Measurements from ENCODE around the gene LRRFIP1.
"Not testable (repeated sequence)": the region's sequence is repeated elsewhere in the genome, so short reads cannot be mapped to it uniquely, and the experiment has no call there.

LRRFIP1 gene

DNA sequence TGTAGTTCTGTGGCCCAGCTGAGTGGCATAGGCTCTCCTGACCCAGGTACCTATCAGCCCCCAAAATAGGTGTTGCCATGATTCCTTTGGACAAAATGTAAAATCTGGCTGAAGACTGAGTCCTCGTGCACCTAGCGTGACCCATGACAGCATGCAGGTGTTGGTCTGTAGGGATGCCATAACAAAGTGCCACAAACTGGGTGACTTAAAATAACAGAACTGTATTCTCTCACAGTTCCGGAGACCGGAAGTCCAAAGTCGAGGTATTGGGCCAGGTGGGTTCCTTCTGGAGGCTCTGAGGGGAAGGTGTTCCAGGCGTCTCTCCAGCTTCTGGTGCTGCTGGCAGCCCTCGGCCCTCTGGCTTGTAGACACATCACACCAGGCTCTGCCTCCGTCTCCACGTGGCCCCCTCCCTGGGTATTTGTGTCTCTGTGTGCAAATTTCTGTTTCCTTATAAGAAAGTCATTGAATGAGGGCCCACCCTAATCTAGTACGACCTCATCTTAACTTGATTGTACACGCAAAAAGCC is 34.5 kb downstream of the LRRFIP1 start:
- no peak for DNase-seq (ENCODE audit: low read depth in 2 of 2, low spot score in 1 of 2)

DNA sequence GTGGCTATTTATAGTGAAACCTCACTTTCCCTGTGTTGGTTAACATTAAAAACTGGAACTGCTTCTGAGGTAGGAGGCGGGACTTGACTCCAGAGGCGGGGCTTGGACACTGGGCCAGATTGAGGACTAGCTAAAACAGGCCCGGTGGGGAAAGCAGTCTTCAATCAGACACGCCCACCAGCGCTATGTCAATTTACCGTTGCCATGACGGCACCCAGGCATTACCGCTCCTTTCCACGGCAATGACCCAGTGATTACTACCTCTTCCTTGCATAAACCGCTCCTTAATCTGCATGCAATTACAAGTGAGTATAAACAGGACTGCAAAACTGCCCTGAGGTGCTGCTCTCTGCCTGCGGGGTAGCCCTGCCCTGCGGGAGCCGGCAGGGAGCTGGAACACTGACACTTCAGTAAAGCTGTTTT is 35.3 kb downstream of the LRRFIP1 start:
- no peak for DNase-seq (ENCODE audit: low read depth in 2 of 2, low spot score in 1 of 2)

DNA sequence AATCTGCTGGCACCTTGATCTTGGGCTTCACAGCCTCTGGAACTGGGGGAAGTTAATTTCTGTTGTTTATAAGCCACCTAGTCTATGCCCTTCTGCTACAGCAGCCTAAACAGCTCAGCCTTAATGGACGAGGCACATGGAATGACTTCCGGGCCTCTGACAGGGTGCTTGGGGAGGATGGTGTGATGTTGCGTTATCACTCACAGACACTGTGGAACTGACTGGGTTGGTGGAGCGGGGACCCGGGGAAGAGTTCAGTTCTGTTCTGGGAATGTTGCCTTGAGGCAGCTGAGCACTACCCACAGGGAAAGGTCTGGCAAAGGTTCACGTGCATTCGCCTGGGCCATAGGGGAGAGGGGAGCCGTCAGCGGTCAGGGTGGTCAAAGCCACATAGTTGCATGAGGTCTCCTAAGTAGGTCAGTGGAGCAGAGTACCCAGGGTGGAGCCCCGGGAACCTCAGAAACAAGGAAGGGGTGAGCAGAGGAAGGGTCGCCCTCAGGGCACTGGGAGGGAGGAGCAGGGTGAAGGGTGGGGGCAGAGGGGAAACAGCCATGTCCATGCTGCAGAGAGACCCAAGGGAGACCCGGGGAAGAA is 36.2 kb downstream of the LRRFIP1 start:
- DNase-seq (ENCODE audit: low read depth in 2 of 2, low spot score in 1 of 2) = no peak

DNA sequence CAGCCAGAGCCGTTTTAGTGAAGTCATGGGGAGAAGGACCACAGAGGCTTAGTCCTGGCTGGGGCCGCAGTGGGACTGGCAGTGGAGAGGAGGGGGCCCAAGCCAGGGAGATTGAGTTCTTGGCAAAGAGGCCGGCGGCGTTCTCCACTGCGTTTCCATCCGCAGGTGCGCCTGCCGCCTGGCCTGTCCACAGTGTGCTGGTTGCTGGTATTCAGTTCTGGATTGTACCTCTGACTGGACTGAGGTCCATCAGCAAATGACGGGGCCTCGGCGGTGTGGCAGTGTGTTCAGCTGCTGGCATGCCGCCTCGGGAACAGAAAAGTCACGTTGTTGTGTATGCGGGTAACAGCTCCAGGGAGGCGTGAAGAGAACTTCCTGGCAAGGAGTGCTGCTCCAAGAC is 36.8 kb downstream of the LRRFIP1 start:
- no peak for DNase-seq (ENCODE audit: low read depth in 2 of 2, low spot score in 1 of 2)

DNA sequence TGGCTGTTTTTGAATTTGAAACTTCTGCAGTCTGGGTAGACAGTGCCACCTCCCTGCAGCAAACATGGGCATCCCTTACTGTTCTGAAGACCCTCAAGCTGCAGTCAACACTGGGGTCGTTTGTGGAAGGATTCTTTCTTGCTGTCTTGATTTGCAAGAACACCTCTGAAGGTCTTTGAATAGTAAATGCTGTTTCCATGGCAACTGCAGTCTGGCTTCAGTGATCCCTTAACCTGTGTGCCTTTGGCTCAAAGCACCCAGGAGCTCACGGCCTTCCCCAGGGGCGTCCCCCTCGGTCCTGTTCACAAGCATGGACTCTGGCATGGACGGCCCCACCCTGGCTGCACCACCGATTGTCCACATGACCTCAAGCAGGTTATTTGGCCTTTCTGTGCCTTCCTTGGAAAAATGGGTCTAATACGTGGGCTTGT is 38.3 kb downstream of the LRRFIP1 start:
- DNase-seq (ENCODE audit: low read depth in 2 of 2, low spot score in 1 of 2) = no peak

DNA sequence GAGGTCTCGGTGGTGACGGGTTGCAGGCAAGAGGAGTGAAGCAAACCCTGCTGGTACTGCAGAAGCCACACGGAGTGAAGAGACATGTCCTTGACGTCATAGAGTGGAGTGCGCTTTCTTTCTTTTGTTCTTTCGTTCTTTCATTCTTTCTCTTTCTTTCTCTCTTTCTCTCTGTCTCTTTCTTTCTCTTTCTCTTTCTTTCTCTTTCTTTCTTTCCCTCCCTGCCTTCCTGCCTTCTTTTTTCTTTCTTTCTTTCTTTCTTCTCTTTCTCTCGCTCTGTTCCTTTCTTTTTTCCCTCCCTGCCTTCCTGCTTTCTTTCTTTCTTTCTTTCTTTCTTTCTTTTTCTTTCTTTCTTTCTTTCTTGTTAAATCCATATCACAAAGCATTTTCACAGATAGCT is 39.2 kb downstream of the LRRFIP1 start:
- no peak for DNase-seq (ENCODE audit: low read depth in 2 of 2, low spot score in 1 of 2)

DNA sequence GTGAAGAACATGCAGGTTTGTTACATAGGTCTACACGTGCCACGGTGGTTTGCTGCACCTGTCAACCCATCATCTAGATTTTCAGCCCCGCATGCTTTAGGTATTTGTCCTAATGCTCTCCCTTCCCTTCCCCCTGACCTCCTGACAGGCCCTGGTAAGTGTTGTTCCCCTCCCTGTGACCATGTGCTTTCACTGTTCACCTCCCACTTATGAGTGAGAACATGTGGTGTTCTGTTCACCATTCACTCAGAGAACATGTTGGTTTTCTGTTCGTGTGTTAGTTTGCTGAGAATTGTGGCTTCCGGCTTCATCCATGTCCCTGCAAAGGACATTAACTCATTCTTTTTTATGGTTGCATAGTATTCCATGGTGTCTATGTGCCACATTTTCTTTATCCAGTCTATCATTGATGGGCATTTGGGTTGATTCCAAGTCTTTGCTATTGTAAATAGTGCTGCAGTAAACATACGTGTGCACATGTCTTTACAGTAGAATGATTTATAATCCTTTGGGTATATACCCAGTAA is 39.7 kb downstream of the LRRFIP1 start:
- DNase-seq (ENCODE audit: low read depth in 2 of 2, low spot score in 1 of 2) = not testable (repeated sequence)

DNA sequence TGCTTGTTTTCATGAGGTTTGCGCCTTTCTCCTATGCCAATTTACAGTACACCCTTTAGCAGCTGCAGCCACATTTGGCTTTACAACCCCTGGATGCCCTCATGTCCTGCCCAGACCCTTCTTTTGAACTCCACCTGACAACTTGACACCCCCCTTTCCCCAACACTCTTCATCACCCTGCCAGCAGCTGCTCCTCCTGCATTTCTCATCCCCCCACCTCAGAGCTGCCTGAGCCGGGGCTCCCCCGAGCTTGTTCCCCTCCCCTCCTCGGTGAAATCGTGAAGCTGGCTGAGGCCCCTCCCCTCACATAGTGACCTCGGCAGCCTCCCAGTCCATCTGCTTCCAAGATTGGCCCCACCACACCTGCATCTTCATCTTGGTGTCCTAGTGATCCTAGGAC is 40.5 kb downstream of the LRRFIP1 start:
- DNase-seq (ENCODE audit: low read depth in 2 of 2, low spot score in 1 of 2) = no peak

DNA sequence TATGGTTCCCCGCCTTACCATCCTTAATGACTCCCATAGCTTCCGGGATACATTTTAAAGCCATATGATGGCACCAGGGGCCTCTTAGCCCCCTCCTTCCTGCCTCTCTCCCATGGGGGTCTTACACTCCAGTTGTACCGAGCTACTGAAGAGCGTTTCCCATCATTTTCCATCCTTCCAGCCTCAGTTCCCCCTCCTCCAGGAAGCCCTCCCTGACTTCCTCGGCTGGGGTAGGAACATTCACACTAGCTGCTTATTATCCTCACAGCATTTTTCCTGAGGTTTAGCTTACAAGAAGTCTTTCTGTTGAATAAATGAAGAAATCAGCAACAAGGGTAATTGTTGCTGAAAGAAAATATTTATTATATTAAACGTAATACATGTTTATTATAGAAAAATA is 41.1 kb downstream of the LRRFIP1 start:
- no peak for DNase-seq (ENCODE audit: low read depth in 2 of 2, low spot score in 1 of 2)

DNA sequence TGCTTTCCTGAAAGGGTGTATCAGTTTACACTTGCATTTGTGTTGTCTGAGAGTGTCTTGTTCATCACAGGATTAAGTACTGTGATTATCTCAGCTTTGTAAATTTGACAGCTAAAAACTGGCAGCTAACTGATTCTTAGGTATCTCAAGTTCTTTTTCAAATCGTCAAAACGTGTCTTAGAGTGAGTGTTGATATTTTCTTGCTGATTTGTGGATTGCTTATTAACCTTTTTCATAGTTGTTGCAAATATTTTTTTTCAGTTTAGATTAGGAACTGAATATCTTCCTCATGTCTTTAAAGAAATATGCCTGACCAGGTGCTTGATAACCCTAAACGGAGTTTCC is 41.9 kb downstream of the LRRFIP1 start:
- DNase-seq (ENCODE audit: low read depth in 2 of 2, low spot score in 1 of 2) = no peak

DNA sequence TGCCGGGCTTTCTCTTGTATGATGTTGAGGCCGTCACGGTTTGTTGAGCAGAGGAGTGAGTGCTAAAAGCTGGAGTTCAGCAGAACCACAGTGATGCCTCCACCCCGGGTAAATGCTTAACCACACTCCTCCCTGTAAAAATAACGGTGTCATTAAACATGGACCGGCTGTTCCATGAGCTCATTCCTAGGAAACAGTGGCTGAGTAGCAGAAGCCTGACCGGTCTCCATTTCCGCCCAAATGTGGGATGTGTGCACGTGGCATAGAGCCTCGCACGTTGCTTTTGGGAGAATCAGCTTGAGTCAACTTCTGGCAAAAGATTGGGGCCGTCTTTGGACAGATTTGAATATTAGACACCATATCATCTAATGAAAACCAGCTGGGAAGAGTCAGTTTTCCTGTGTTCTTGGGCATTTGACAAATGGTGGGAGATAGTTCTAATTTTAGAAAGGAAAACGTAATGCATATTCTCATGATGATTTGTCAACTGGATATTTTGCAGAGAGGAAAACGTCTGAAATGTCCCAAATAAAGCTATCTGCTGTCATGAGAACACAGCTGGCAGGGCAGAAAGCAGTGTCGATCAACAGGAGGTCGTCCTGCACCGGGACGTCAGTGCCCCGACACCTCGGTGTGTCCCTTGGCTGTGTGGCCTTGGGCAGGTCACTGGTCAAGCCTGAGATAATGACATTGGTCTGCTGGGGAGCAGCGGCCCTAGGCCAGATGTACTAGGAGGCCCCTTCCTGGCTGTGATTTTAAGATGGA is 42.4 kb downstream of the LRRFIP1 start:
- DNase-seq (ENCODE audit: low read depth in 2 of 2, low spot score in 1 of 2) = no peak

DNA sequence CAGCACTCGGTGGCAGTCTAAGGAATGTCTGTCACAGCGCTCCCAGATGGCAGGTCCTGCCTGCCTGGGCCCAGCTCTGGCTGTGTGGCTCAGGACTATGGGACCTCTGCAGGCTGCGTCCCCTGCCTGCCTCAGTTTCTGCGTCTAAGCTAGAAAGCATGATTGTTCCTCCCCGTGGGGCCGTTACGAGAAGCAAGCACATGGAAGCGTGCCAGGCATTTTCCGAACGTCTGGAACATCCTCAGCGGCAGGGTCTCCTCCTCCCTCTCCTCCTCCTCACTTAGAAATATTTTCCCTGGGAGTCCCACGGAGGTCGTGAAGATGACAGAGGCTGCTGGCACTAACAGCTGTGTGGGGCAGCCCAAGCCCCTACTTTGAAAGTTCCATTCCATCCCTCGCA is 43.3 kb downstream of the LRRFIP1 start:
- no peak for DNase-seq (ENCODE audit: low read depth in 2 of 2, low spot score in 1 of 2)

DNA sequence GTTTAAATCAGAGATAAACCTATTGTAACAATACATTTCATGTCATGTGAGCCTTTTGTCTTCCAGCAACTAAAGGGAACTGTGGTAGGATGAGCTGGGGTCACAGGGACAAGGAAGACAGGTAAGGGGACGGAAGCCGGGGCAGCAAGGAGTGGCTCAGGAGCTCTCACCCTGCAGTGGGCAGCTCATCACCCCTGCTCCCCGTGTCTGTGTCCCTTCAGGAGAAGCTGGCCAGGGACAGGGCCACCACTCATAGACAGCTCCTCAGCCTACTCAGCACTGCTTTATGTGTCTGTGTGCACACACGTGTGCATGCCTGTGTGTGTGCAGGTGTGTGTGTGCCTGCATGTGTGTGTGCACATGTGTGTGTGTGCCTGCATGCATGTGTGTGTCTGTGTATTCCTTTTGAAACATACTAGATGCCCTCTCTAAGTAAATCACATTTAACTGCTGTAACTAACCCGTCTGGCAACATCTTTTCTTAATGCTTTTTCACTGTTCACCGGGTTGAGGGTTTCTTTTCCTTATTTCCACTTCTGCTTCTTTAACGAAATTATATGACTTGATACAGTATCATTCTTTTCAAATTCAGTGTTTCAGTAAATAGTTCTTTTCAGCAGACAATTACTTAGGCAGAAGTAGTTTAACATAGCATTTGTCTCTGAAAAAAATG is 44.2 kb downstream of the LRRFIP1 start:
- no peak for DNase-seq (ENCODE audit: low read depth in 2 of 2, low spot score in 1 of 2)

DNA sequence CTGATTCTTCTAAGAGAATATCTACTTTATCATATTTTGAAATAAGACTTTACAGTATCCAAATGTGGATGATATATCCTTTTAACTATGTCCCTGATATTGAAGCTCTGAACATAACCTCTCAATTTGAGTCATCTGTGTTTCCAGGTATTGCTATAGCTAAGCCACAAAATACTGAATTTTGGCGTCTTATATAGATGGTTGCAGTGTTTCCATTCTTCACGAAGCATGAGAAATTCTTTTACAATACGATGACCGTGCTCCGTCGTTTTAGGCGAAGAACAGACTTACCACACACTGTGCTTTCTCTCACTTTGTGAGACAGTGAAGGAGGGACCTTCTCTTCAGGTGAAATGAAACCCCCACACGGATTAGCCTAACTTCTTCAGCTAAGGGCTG is 45.3 kb downstream of the LRRFIP1 start:
- DNase-seq (ENCODE audit: low read depth in 2 of 2, low spot score in 1 of 2) = no peak

DNA sequence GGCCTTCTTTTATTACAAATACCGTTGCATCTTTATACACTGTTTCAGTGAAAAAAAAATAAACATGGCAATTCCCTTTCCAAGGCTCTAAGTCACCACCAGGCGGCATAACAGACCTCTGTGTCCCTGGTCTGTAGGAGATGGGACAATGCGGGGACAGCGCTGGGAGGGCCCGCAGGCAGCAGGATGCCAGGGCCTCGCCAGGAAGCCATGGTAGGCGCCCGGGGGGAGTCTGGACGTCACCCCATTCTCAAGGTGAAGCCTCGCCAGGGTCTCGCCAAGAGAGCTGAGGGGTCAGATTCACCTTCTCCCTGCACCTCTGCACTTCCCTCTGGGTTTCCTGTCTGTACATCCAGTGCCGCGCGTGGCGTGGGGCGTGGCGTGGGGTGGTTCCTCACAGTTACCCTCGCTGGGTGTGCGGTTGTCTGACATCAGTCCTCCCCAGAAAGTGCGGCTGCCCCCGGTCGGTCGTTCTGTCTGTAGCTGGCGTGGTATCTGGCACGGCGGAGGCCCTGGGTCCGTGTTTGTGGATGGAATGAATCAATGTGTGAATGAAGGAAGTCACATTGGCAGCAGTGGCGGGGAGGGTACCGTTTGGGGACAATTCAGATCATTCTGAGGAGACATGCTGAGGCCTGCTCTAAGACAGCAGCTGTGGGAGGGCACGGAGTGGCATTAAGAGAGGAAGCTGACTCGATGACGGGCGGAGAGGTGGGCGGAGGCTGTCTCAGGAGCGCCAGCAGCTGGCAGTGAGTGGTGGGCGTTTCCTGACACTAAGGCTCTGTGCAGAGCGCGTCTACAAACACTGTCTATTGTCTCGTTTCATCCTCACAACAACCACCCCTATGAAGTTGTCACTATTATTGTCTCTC is 46.0 kb downstream of the LRRFIP1 start:
- DNase-seq (ENCODE audit: low read depth in 2 of 2, low spot score in 1 of 2) = peak; percentile 57 to 77

DNA sequence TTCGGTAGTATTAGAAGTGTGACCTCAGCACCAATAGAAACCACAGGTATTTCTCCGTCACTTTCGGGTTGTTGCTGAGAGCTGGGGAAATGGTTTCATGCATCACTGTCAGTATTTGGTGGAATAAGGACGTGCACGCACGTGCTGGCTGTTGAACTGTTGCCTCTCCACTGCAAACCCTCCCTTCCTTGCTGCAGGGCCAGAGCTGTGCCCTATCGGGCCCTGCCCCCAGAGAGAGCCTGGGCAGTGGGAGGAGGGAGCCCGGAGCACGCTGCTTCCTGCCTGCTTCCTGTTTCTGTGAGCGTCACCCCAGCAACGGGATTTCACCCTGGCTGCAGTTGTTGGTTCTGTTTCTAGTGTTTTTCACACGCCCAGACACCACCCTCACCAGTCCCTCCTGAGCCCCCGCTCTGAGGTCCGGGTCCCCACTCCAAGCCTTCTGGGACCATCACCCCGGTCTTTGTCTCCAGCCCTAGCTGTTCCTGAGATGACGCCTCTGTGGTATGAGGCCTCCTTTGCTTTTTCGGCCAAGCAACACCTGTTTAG is 47.4 kb downstream of the LRRFIP1 start:
- peak; percentile 54 to 75 for DNase-seq (ENCODE audit: low read depth in 2 of 2, low spot score in 1 of 2)

DNA sequence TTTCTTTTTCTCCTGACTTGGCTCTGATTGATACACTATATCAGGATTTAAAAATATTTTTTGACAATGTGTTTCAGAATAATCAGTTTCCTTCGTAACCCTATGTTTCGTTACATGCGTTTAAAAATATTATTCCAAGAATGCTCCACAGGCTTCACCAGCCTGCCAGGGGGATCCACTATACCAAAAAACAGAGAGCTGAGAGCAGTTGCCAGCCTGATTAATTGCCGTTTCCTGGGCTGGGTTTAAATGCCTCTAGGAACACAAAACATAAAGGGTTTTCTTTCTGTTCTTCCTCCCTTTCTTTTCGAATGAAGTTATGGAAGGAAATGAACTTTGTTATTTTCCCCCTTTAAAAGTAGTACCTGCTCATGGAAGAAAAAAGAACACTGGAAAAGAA is 47.9 kb downstream of the LRRFIP1 start:
- no peak for DNase-seq (ENCODE audit: low read depth in 2 of 2, low spot score in 1 of 2)

DNA sequence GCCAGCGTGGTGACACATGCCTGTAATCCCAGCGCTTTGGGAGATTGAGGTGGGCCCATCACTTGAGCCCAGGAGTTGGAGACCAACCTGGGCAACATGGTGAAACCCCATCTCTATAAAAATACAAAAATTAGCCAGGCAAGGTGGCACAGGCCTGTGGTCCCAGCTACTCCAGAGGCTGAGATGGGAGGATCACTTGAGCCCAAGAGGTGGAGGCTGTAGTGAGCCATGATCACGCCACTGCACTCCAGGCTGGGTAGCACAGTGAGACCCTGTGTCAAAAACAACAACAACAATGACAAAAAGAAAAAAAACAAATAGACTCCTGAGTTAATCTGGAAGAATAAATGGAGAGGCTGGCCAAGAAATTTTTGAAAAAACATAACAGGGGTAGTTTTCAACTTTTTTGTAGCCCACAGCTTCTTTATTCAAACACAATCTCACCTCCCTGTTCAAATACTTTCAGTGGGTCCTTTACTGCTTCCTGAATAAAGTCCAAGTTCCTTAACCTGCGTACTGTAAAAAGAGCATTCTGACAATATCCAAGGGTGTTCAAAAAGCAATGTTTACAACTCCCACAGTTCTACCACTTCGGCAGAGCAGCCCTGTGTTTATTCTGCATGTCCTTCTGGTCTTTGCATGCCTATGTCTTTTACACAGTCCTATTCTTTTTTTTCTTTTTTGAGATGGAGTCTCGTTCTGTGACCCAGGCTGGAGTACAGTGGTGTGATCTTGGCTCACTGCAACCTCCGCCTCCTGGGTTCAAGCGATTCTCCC is 53.5 kb downstream of the LRRFIP1 start:
- no peak for DNase-seq (ENCODE audit: low read depth in 2 of 2, low spot score in 1 of 2)

DNA sequence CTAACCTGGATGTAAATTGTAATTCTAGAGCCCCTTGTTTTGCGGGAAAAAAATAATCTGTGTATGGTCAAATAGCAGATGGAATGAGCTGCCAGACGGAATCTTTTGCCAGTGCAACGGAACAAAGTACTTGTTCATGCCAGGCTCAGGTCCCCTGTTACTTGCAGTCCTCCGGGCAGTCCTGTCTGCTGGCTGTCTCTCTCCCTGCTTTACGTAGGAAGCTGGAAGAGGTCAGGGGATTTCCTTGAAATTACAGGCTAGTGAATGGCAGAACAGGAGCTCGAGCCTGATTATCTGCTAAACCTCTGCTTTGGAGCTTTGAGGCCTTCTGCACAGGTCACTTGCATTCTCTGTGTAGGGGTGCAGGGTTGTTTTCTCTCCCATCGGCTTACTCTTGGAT is 54.8 kb downstream of the LRRFIP1 start:
- no peak for DNase-seq (ENCODE audit: low read depth in 2 of 2, low spot score in 1 of 2)

Data from stimulated activated CD8-positive, alpha-beta memory T cell treated with anti-CD3 and anti-CD28 coated beads, Interleukin-4, amount 100 ng/mL, for 1 hour (primary cell).